ENCODE results near the gene COL4A6.

Gene COL4A6

DNA sequence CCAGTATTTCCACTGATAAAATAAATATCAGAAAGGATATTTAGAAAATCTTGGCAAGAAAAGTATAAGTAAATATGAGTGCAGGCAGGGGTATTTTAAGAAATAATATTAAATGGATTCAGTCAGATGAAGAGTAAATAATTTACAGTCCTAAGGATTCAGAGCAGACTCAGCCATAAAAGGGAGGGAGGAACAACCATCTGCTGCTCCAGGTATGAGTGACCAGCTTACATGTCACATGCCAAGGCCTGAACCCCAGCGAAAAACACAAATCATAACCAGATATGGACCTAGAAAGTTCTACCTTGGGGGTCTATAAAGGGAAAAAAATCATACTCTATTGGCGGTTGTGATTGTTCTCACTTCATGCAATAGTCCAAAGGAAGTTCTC, 166.8 kb downstream of the COL4A6 start:
- Histone ChIP-seq H4K20me1 (ENCODE audit: control insufficient read depth, insufficient read depth, low read depth, low read length) (no peaks in the 10 kb centered on the region), H3K9me2 (replicated peaks; ENCODE audit: control insufficient read depth, low read length) (no peaks in the 10 kb centered on the region), H3K4me3 (ENCODE audit: low read length) (no peak overlapping the region), H3K27me3 (ENCODE audit: control insufficient read depth, low read length) (no peaks in the 10 kb centered on the region), H3K79me2 (ENCODE audit: control insufficient read depth, low read length) (no peaks in the 10 kb centered on the region), H3K4me1 (ENCODE audit: control insufficient read depth, low read length) (no peaks in the 10 kb centered on the region), H3K4me2 (ENCODE audit: low read length) (no peak overlapping the region), H3K9me3 (ENCODE audit: control insufficient read depth, insufficient read depth, low read length) (no peaks in the 10 kb centered on the region), H3K36me3 (ENCODE audit: control insufficient read depth, low read length) (no peaks in the 10 kb centered on the region), H3F3A (ENCODE audit: control insufficient read depth, insufficient read depth) (no peaks in the 10 kb centered on the region), H3K27ac (ENCODE audit: low read depth, low read length) (no peak overlapping the region)
- TF ChIP-seq CTCF (IDR thresholded peaks at IDR 0.05; ENCODE audit: low read depth, low read length, poor library complexity, severe bottlenecking) (no peak), EZH2phosphoT487 (IDR thresholded peaks at IDR 0.05; ENCODE audit: borderline replicate concordance, low read length) (no peak)

- Histone ChIP-seq H3K27ac (ENCODE audit: low read depth, low read length) (no peak overlapping the region), H3K9me2 (replicated peaks; ENCODE audit: control insufficient read depth, low read length) (no peaks in the 10 kb centered on the region), H3K36me3 (ENCODE audit: control insufficient read depth, low read length) (no peaks in the 10 kb centered on the region), H3F3A (ENCODE audit: control insufficient read depth, insufficient read depth) (no peaks in the 10 kb centered on the region), H3K4me3 (ENCODE audit: low read length) (no peak overlapping the region), H4K20me1 (ENCODE audit: control insufficient read depth, insufficient read depth, low read depth, low read length) (no peaks in the 10 kb centered on the region), H3K4me1 (ENCODE audit: control insufficient read depth, low read length) (no peaks in the 10 kb centered on the region), H3K79me2 (ENCODE audit: control insufficient read depth, low read length) (no peaks in the 10 kb centered on the region), H3K9me3 (ENCODE audit: control insufficient read depth, insufficient read depth, low read length) (no peaks in the 10 kb centered on the region), H3K4me2 (ENCODE audit: low read length) (no peak overlapping the region), H3K27me3 (ENCODE audit: control insufficient read depth, low read length) (no peaks in the 10 kb centered on the region)
- TF ChIP-seq EZH2phosphoT487 (IDR thresholded peaks at IDR 0.05; ENCODE audit: borderline replicate concordance, low read length), result no peak
- TF ChIP-seq CTCF (IDR thresholded peaks at IDR 0.05; ENCODE audit: low read depth, low read length, poor library complexity, severe bottlenecking), result no peak
These were observed 167.4 kb downstream of the COL4A6 start for GRCh38 chrX:108270739-108271396.

GRCh38 chrX:108270280-108270679, 167.9 kb downstream of the COL4A6 start:
- Histone ChIP-seq H3K4me2 (ENCODE audit: low read length) (no peak overlapping the region), H3K27me3 (ENCODE audit: control insufficient read depth, low read length) (no peaks in the 10 kb centered on the region)
- no peak for TF ChIP-seq EZH2phosphoT487 (IDR thresholded peaks at IDR 0.05; ENCODE audit: borderline replicate concordance, low read length)
- no peak for TF ChIP-seq CTCF (IDR thresholded peaks at IDR 0.05; ENCODE audit: low read depth, low read length, poor library complexity, severe bottlenecking)

More at GRCh38 chrX:108270280-108270679, 167.9 kb downstream of the COL4A6 start:
- no peaks in the 10 kb centered on the region for H3K9me3 ChIP-seq (ENCODE audit: control insufficient read depth, insufficient read depth, low read length)
- no peak overlapping the region for H3K4me3 ChIP-seq (ENCODE audit: low read length)
- H4K20me1 ChIP-seq (ENCODE audit: control insufficient read depth, insufficient read depth, low read depth, low read length), result no peaks in the 10 kb centered on the region
- no peaks in the 10 kb centered on the region for H3K79me2 ChIP-seq (ENCODE audit: control insufficient read depth, low read length)
- H3K36me3 ChIP-seq (ENCODE audit: control insufficient read depth, low read length), result no peaks in the 10 kb centered on the region
- H3F3A ChIP-seq (ENCODE audit: control insufficient read depth, insufficient read depth), result no peaks in the 10 kb centered on the region
- no peaks in the 10 kb centered on the region for H3K4me1 ChIP-seq (ENCODE audit: control insufficient read depth, low read length)
- no peak overlapping the region for H3K27ac ChIP-seq (ENCODE audit: low read depth, low read length)
- no peaks in the 10 kb centered on the region for H3K9me2 ChIP-seq (replicated peaks; ENCODE audit: control insufficient read depth, low read length)

Data from DOHH2 (cell line).